ENCODE measurements around the gene PLVAP. TPM values are rescaled to one million over a fixed set of nuclear protein-coding genes. Genes with fewer than 3 reads are reported as not detected.

Gene PLVAP
- total RNA-seq, 4 donors from 2014 or later = 4.7 to 204 (median 87.4) TPM

DNA sequence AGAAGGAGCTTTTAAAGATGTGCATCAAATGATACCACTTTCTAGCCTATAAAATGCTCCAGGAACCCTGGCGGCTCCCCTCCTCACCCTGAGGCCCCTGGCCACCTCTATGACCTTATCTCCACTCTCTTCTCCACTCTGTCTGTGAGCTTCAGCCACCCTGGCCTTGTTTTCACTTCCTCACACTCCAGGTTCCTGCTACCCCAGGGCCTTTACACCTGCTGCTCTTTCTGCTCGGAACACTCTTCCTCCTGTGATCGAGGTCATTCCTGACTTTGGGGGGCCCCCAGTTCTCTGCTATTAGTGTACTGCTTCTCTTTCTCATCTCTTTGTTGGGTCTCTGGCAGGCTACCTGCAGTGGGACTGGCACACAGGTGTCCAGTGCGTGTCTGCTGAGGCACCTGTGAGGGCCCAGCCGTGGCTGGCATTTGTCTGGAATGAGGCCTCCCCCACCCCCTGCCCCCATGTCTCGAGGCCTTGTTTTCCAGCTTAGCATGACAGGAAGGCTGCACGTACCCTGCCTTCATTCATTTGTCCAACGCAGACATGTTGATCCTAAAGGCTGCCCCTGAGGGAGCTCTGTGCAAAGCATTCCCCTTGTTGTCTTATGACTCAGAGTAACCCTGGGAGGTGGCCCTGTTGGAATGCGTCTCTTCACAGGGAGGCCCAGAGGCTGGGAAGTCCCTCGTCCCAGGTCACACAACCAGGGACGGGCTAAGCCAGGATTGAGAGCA, 65.5 kb downstream of the PLVAP start:
- H3K4me3 ChIP-seq = no peak overlapping the region
- no peaks in the 10 kb centered on the region for H3K9me3 ChIP-seq
- TF ChIP-seq, protein P1, sequence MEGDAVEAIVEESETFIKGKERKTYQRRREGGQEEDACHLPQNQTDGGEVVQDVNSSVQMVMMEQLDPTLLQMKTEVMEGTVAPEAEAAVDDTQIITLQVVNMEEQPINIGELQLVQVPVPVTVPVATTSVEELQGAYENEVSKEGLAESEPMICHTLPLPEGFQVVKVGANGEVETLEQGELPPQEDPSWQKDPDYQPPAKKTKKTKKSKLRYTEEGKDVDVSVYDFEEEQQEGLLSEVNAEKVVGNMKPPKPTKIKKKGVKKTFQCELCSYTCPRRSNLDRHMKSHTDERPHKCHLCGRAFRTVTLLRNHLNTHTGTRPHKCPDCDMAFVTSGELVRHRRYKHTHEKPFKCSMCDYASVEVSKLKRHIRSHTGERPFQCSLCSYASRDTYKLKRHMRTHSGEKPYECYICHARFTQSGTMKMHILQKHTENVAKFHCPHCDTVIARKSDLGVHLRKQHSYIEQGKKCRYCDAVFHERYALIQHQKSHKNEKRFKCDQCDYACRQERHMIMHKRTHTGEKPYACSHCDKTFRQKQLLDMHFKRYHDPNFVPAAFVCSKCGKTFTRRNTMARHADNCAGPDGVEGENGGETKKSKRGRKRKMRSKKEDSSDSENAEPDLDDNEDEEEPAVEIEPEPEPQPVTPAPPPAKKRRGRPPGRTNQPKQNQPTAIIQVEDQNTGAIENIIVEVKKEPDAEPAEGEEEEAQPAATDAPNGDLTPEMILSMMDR (IDR thresholded peaks at IDR 0.05) = no peak
- no peak for TF ChIP-seq POLR2A (IDR thresholded peaks at IDR 0.05)
- H3K27me3 ChIP-seq = no peaks in the 10 kb centered on the region
- no peaks in the 10 kb centered on the region for H3K36me3 ChIP-seq
- intact Hi-C loops (cut with DNase I; ENCODE audit: low total_unique reads) = no loop called here
- peaks cover 0 to 9% of the 10 kb centered on the region in 2 donors for H3K4me1 ChIP-seq
- no peak for DNase-seq
- H3K27ac ChIP-seq = no peak overlapping the region

DNA sequence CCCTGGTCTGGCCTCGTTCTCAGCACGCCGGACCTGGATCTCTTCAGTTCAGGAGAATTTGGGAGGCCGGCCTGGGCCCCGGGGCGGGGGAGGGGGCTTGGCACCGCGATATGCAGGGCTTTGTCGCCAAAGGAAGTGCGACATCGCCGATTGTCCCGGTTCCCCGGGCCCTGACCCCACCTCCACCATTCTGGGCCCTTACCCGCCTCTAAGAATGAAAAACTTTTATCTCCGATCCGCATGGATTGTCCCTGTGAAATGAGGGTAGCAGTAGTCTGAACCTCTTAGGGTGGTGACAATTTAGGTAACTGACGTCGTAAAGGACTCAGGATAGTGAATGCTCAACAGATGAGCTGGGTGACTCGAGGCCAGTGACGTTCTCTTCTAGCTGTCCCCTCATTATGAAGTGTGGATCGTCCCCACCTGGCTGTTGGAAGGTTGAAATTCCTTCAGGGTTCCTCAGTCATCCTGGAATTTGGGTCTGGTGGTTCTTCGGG, 67.1 kb downstream of the PLVAP start:
- no peaks in the 10 kb centered on the region for H3K9me3 ChIP-seq
- peak overlapping the region; percentile 83 to 93 for H3K4me3 ChIP-seq
- DNase-seq = no peak
- peaks cover 0 to 19% of the 10 kb centered on the region in 2 donors for H3K4me1 ChIP-seq
- no peaks in the 10 kb centered on the region for H3K36me3 ChIP-seq
- peak overlapping the region; percentile 66 to 68 for H3K27ac ChIP-seq
- intact Hi-C loops (cut with DNase I; ENCODE audit: low total_unique reads) = no loop called here
- TF ChIP-seq, protein P1 (IDR thresholded peaks at IDR 0.05) = no peak
- TF ChIP-seq POLR2A (IDR thresholded peaks at IDR 0.05) = no peak
- H3K27me3 ChIP-seq = no peaks in the 10 kb centered on the region

DNA sequence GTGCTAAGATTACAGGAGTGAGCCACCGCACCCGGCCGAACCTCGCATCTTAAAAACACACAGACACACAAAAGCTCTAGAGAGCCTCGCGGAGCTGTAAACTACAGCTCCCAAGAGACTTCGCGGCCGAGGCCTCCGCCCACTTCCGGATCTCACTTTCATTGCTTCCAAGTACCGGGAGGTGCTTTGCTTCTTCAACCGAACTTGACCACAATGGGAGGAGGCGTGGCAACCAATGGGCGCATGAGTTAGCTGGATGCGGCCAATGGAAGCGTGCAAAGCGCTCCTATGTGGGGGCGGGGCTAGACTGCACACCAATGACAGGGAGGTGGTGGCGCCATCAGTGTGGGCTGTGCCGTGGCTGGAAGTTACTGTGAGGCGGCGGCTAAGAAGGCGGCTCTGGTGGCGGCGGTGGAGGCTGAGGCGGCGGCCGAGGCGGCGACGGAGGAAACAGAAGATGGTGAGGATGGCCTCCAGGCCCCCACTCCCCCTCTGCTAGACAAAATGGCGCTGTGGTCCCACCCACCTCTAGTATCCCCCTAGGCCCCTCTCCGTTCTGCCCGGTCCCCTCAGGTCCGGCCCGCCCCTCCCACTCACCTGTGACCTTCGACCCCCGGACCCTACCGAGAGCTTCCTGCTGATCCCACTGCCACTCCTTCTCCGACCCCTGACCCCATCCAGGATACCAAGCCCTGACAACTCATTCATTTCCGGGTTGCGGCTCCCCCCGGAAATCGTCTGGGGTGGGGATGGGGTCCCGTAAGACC, 67.8 kb downstream of the PLVAP start, which contains the start of gene DDA1:
DDA1 (plus strand) TSS at position 366 of the 767 bp plus-strand sequence; CDS start at position 458, 92 bp downstream.
- Histone ChIP-seq H3K4me1 (peaks cover 0 to 21% of the 10 kb centered on the region in 2 donors), H3K36me3 (no peaks in the 10 kb centered on the region), H3K27ac (peak within 1 kb of the TSS; percentile 66 to 68), H3K9me3 (no peaks in the 10 kb centered on the region), H3K4me3 (peak within 1 kb of the TSS; percentile 83 to 93), H3K27me3 (no peaks in the 10 kb centered on the region)
- intact Hi-C loops (cut with DNase I; ENCODE audit: low total_unique reads) = no loop called here
- TF ChIP-seq, protein P1 (IDR thresholded peaks at IDR 0.05) = peak in 2 of 4 experiments; percentile 12 to 23
- TF ChIP-seq POLR2A (IDR thresholded peaks at IDR 0.05) = peak; percentile 11 to 60
- peak; percentile 99 to 100 for DNase-seq

DNA sequence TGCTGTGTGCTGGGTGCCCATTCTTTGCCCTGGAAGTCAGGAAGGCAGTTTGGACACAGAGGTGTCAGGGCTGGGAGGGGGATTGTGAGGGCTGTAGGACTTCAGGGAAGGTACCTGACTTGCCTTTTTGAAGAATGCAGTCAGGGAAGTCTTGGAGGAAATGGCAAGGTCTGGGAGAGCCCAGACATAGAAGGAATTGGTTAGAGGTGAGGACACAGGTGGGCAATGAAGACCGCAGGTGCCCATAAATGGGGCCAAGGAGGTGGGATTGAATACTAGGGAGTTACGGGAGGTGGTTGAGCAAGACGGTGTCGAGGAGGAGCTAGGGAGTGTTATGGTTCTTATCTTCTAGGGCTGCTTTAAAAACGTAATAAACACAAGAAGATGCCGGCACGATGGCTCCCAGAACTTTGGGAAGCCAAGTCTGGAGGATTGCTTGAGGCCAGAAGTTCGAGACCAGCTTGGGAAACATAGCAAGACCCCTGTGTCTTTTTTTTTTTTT, 69.2 kb downstream of the PLVAP start:
- Histone ChIP-seq H3K9me3 (no peaks in the 10 kb centered on the region), H3K4me1 (peaks cover 0 to 21% of the 10 kb centered on the region in 2 donors), H3K27ac (no peak overlapping the region), H3K4me3 (no peak overlapping the region), H3K27me3 (no peaks in the 10 kb centered on the region), H3K36me3 (no peaks in the 10 kb centered on the region)
- TF ChIP-seq, protein P1 (IDR thresholded peaks at IDR 0.05) = no peak
- no peak for TF ChIP-seq POLR2A (IDR thresholded peaks at IDR 0.05)
- no peak for DNase-seq
- intact Hi-C loops (cut with DNase I; ENCODE audit: low total_unique reads) = no loop called here
